Measurements from ENCODE around the gene SALL3. TPM values are rescaled to one million over a fixed set of nuclear protein-coding genes. Genes with fewer than 3 reads are reported as not detected.

Gene SALL3
- total and polyA plus RNA-seq, 2 of the 13 experiments (the other 11 are each of a cell fraction or from before 2014, with no cell fraction given): not detected

- Histone ChIP-seq H3K9ac (ENCODE audit: insufficient read depth, low read depth, low read length) (no peak overlapping the region), H4K20me1 (ENCODE audit: insufficient read depth, low read length) (no peaks in the 10 kb centered on the region), H3K27ac (ENCODE audit: extremely low read length, insufficient read depth, low read length) (no peak overlapping the region), H3K4me1 (ENCODE audit: insufficient read depth, low read length) (no peaks in the 10 kb centered on the region), H2AFZ (ENCODE audit: low read length) (no peak overlapping the region), H3K36me3 (replicated peaks in 1 of 2; ENCODE audit: control insufficient read depth in 1 of 2, insufficient read depth in 2 of 2, low read length in 2 of 2) (no peaks in the 10 kb centered on the region), H3K4me2 (ENCODE audit: low read depth, low read length) (no peak overlapping the region), H3K9me3 (ENCODE audit: low read length) (no peaks in the 10 kb centered on the region), H3K79me2 (ENCODE audit: insufficient read depth, low read length) (no peaks in the 10 kb centered on the region), H3K27me3 (ENCODE audit: control insufficient read depth in 1 of 2, insufficient read depth in 2 of 2, low read length in 2 of 2) (peaks cover 0 to 9% of the 10 kb centered on the region in 2 experiments), H3K4me3 (replicated peaks in 1 of 3; ENCODE audit: insufficient read depth in 1 of 3, low read depth in 2 of 3, low read length in 3 of 3) (no peak overlapping the region)
- BruUV-seq (replicated peaks): no TSS peak
- CTCF ChIA-PET (ENCODE audit: low intra/inter-chr PET ratio, low total read pairs): no interaction called here
- ATAC-seq: no peak
- TF ChIP-seq ATRX (CRISPR knock-in tag; IDR thresholded peaks at IDR 0.05; ENCODE audit: borderline replicate concordance): no peak
- TF ChIP-seq HES4 (CRISPR knock-in tag; IDR thresholded peaks at IDR 0.05; ENCODE audit: borderline replicate concordance): no peak
- no peak for TF ChIP-seq NCOA1 (CRISPR knock-in tag; IDR thresholded peaks at IDR 0.05)
- TF ChIP-seq ZNF138 (CRISPR knock-in tag; IDR thresholded peaks at IDR 0.05; ENCODE audit: low read depth): no peak
- POLR2A ChIA-PET: no interaction called here
- whole genome bisulfite sequencing (ENCODE audit: low lambda C conversion rate): 43% methylated on average over 42 of the region's 68 CpGs
- DNase-seq (ENCODE audit: low spot score): no peak
- in situ Hi-C loops (cut with HindIII; ENCODE audit: extremely low pct_ligation_motif_present, low pct_unique_long_range_greater_than_20kb): loop anchor here (10.0 to 25.0 kb wide), 3 partner anchors 319 to 1216 kb away; no protein-coding TSS in a partner anchor
- intact Hi-C loops (cut with micrococcal nuclease; ENCODE audit: unreplicated experiment): no loop called here
- FAIRE-seq: no peak
Measured at GRCh38 chr18:78980777-78981380, 1.3 kb downstream of the SALL3 start.

GRCh38 chr18:78981394-78981831, 1.8 kb downstream of the SALL3 start:
- no peaks in the 10 kb centered on the region for H4K20me1 ChIP-seq (ENCODE audit: insufficient read depth, low read length)
- FAIRE-seq: no peak
- H3K4me2 ChIP-seq (ENCODE audit: low read depth, low read length): no peak overlapping the region
- H3K79me2 ChIP-seq (ENCODE audit: insufficient read depth, low read length): no peaks in the 10 kb centered on the region
- no peaks in the 10 kb centered on the region for H3K9me3 ChIP-seq (ENCODE audit: low read length)
- WGBS (ENCODE audit: low lambda C conversion rate): 76% methylated on average over 13 of the region's 13 CpGs
- no peak overlapping the region for H2AFZ ChIP-seq (ENCODE audit: low read length)
- H3K27me3 ChIP-seq (ENCODE audit: control insufficient read depth in 1 of 2, insufficient read depth in 2 of 2, low read length in 2 of 2): peaks cover 0 to 9% of the 10 kb centered on the region in 2 experiments
- no peak overlapping the region for H3K4me3 ChIP-seq (replicated peaks in 1 of 3; ENCODE audit: insufficient read depth in 1 of 3, low read depth in 2 of 3, low read length in 3 of 3)
- TF ChIP-seq ZNF121 (CRISPR knock-in tag; IDR thresholded peaks at IDR 0.05): no peak
- no peak for TF ChIP-seq ZFX (CRISPR knock-in tag; IDR thresholded peaks at IDR 0.05; ENCODE audit: low read depth)
- no peak for TF ChIP-seq DR1 (CRISPR knock-in tag; IDR thresholded peaks at IDR 0.05)
- TF ChIP-seq ZBTB49 (CRISPR knock-in tag; IDR thresholded peaks at IDR 0.05; ENCODE audit: borderline replicate concordance): no peak
- TF ChIP-seq ZBTB20 (CRISPR knock-in tag; IDR thresholded peaks at IDR 0.05; ENCODE audit: borderline replicate concordance, low read depth): no peak
- TF ChIP-seq ZNF558 (CRISPR knock-in tag; IDR thresholded peaks at IDR 0.05; ENCODE audit: borderline replicate concordance): no peak
- CTCF ChIA-PET (ENCODE audit: low intra/inter-chr PET ratio, low total read pairs): no interaction called here
- no peak overlapping the region for H3K9ac ChIP-seq (ENCODE audit: insufficient read depth, low read depth, low read length)
- intact Hi-C loops (cut with micrococcal nuclease; ENCODE audit: unreplicated experiment) (no loop called here), in situ Hi-C loops (cut with HindIII; ENCODE audit: extremely low pct_ligation_motif_present, low pct_unique_long_range_greater_than_20kb) (loop anchor here (10.0 to 25.0 kb wide), 3 partner anchors 319 to 1217 kb away; no protein-coding TSS in a partner anchor)
- no TSS peak for BruUV-seq (replicated peaks)
- ATAC-seq: no peak
- DNase-seq (ENCODE audit: low spot score): no peak
- no peak overlapping the region for H3K27ac ChIP-seq (ENCODE audit: extremely low read length, insufficient read depth, low read length)
- no peaks in the 10 kb centered on the region for H3K4me1 ChIP-seq (ENCODE audit: insufficient read depth, low read length)
- H3K36me3 ChIP-seq (replicated peaks in 1 of 2; ENCODE audit: control insufficient read depth in 1 of 2, insufficient read depth in 2 of 2, low read length in 2 of 2): no peaks in the 10 kb centered on the region
- POLR2A ChIA-PET: no interaction called here
